ENCODE data around the gene UMODL1.

UMODL1 gene

GRCh38 chr21:42049578-42050430 is 21.3 kb upstream of the UMODL1 start:
- no peak for DNase-seq (ENCODE audit: low read depth in 2 of 2)
- H3K4me3 ChIP-seq (replicated peaks in 1 of 2; ENCODE audit: low read depth in 2 of 2, low read length in 2 of 2): no peak overlapping the region
- no peak for TF ChIP-seq CTCF (IDR thresholded peaks at IDR 0.05; ENCODE audit: low read depth, low read length)

- peak in 1 of 2 donors; percentile 8 for DNase-seq (ENCODE audit: low read depth in 2 of 2)
- no peak overlapping the region for H3K4me3 ChIP-seq (replicated peaks in 1 of 2; ENCODE audit: low read depth in 2 of 2, low read length in 2 of 2)
Observed at GRCh38 chr21:42051788-42052187, 19.3 kb upstream of the UMODL1 start.

GRCh38 chr21:42055425-42055824 is 15.7 kb upstream of the UMODL1 start:
- H3K4me3 ChIP-seq (replicated peaks in 1 of 2; ENCODE audit: low read depth in 2 of 2, low read length in 2 of 2): no peak overlapping the region
- no peak for DNase-seq (ENCODE audit: low read depth in 2 of 2)
- TF ChIP-seq CTCF (IDR thresholded peaks at IDR 0.05; ENCODE audit: low read depth, low read length): no peak

More at GRCh38 chr21:42051788-42052187, 19.3 kb upstream of the UMODL1 start:
- no peak for TF ChIP-seq CTCF (IDR thresholded peaks at IDR 0.05; ENCODE audit: low read depth, low read length)

- TF ChIP-seq CTCF (IDR thresholded peaks at IDR 0.05; ENCODE audit: low read depth, low read length): no peak
- DNase-seq (ENCODE audit: low read depth in 2 of 2): no peak
- H3K4me3 ChIP-seq (replicated peaks in 1 of 2; ENCODE audit: low read depth in 2 of 2, low read length in 2 of 2): no peak overlapping the region
Observed at GRCh38 chr21:42056468-42056867, 14.6 kb upstream of the UMODL1 start.

- no peak overlapping the region for H3K4me3 ChIP-seq (replicated peaks in 1 of 2; ENCODE audit: low read depth in 2 of 2, low read length in 2 of 2)
- no peak for TF ChIP-seq CTCF (IDR thresholded peaks at IDR 0.05; ENCODE audit: low read depth, low read length)
- peak; percentile 31 to 67 for DNase-seq (ENCODE audit: low read depth in 2 of 2)
Observed at GRCh38 chr21:42056996-42057689, 14.0 kb upstream of the UMODL1 start.

- DNase-seq (ENCODE audit: low read depth in 2 of 2): no peak
- no peak overlapping the region for H3K4me3 ChIP-seq (replicated peaks in 1 of 2; ENCODE audit: low read depth in 2 of 2, low read length in 2 of 2)
- no peak for TF ChIP-seq CTCF (IDR thresholded peaks at IDR 0.05; ENCODE audit: low read depth, low read length)
Observed at GRCh38 chr21:42057851-42058437, 13.2 kb upstream of the UMODL1 start.
